ENCODE results near the gene KLHL1.

DNA sequence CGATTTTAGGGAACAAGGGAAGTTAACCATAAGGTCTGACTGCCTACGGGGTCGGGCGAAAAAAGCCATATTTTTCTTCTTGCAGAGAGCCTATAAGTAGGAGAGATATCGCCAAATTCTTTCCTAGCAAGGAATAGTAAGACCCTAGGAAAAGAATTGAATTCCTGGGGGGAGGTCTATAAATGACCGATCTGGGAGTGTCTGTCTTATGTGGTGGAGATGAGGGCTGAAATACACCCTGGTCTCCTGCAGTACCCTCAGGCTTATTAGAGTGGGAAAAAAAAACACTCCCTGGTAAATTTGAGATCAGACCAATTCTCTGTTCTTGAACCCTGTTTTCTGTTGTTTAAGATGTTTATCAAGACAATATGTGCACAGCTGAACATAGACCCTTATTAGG, 448.1 kb downstream of the KLHL1 start:
- TF ChIP-seq, protein P1, sequence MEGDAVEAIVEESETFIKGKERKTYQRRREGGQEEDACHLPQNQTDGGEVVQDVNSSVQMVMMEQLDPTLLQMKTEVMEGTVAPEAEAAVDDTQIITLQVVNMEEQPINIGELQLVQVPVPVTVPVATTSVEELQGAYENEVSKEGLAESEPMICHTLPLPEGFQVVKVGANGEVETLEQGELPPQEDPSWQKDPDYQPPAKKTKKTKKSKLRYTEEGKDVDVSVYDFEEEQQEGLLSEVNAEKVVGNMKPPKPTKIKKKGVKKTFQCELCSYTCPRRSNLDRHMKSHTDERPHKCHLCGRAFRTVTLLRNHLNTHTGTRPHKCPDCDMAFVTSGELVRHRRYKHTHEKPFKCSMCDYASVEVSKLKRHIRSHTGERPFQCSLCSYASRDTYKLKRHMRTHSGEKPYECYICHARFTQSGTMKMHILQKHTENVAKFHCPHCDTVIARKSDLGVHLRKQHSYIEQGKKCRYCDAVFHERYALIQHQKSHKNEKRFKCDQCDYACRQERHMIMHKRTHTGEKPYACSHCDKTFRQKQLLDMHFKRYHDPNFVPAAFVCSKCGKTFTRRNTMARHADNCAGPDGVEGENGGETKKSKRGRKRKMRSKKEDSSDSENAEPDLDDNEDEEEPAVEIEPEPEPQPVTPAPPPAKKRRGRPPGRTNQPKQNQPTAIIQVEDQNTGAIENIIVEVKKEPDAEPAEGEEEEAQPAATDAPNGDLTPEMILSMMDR (IDR thresholded peaks at IDR 0.05) = no peak
- TF ChIP-seq POLR2A (IDR thresholded peaks at IDR 0.05) = no peak

All from Peyer's patch (tissue), 4 donors.